Vagina (tissue), 2 donors: ENCODE results near the gene IL10RA. TPM values are rescaled to one million over a fixed set of nuclear protein-coding genes. Genes with fewer than 3 reads are reported as not detected.

Source experiments
- DNase-seq, 2 donors: peaks; one replicate each; pipeline ENCODE4 v3.0.0-alpha.2; 2017; ENCODE audit errors: extremely low spot score in 2 of 2
- H3K27ac ChIP-seq: fragments of 200-600 bp; sonication (generic); one replicate; pipeline ENCODE4 v1.5.1; 2019
- H3K27me3 ChIP-seq: fragments of 200-600 bp; sonication (generic); one replicate; pipeline ENCODE4 v1.5.1; 2019
- H3K36me3 ChIP-seq, 2 donors: fragments of 200-600 bp; sonication (generic); one replicate each; pipeline ENCODE4 v1.5.1; 2017 to 2019
- H3K4me1 ChIP-seq: fragments of 200-600 bp; sonication (generic); one replicate; pipeline ENCODE4 v1.5.1; 2019
- H3K4me3 ChIP-seq, 2 donors: fragments of 200-600 bp; sonication (generic); 1 replicate in 1 of 2; 2 replicates in 1 of 2; pipeline ENCODE4 v1.5.1; 2016 to 2019
- H3K9me3 ChIP-seq: fragments of 200-600 bp; sonication (generic); one replicate; pipeline ENCODE4 v1.5.1; 2019
- POLR2A ChIP-seq, 2 donors: fragments of 450-650 bp; IDR thresholded peaks; one replicate each; pipeline ENCODE4 v1.6.1; 2017; ENCODE audit warnings: antibody characterized with exemption in 2 of 2, mild to moderate bottlenecking in 2 of 2, moderate library complexity in 2 of 2
- POLR2AphosphoS5 ChIP-seq, 2 donors: sonication (generic); formaldehyde crosslinking; IDR thresholded peaks; one replicate each; pipeline ENCODE4 v1.9.0; 2017; ENCODE audit warnings: antibody characterized with exemption in 2 of 2, mild to moderate bottlenecking in 2 of 2, low read depth in 1 of 2; ENCODE audit not compliant: insufficient read depth in 1 of 2
- intact Hi-C: fragments of 100-400 bp; cut with DNase I; formaldehyde crosslinking; loops from one replicate; pipeline ENCODE4 v1.15.1; 2023
- total RNA-seq: library from RNA; depleted of rRNA; stranded (reverse); fragments of >200 nt; gene quantifications from one replicate; pipeline ENCODE4 v1.2.3, GENCODE V29; 2016
- TF ChIP-seq, protein P1 (sequence below), 3 experiments: fragments of 450-650 bp in 2 of 3; fragments of 200-600 bp in 1 of 3; sonication (generic) in 1 of 3; IDR thresholded peaks; one replicate each; pipeline ENCODE4 v1.5.1; 2017 to 2019; ENCODE audit warnings: antibody characterized with exemption in 3 of 3, mild to moderate bottlenecking in 2 of 3, moderate library complexity in 2 of 3

The IL10RA gene
- total RNA-seq, 1 donor from 2014 or later, result 29.0 TPM

DNA sequence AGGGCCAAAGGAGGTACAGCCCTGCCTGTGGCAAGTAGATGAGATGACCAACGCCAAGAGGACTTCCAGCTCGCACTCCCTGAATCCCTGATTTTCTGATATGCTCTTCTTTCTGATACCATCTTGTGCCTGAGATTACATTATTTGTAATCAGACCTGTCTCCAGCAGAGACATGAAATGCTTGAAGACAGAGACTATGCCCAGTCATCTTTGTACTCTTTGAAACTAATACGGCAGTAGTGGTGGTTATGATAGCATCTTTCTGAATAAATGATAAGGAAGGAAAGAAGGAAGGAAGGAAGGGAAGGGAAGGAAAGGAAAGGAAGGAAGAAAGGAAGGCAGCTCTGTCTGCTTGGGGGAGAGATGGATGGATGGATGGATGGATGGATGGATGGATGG lies 27.8 kb downstream of the IL10RA start:
- no peaks in the 10 kb centered on the region for H3K4me1 ChIP-seq
- no peaks in the 10 kb centered on the region for H3K9me3 ChIP-seq
- intact Hi-C loops, result no loop called here

DNA sequence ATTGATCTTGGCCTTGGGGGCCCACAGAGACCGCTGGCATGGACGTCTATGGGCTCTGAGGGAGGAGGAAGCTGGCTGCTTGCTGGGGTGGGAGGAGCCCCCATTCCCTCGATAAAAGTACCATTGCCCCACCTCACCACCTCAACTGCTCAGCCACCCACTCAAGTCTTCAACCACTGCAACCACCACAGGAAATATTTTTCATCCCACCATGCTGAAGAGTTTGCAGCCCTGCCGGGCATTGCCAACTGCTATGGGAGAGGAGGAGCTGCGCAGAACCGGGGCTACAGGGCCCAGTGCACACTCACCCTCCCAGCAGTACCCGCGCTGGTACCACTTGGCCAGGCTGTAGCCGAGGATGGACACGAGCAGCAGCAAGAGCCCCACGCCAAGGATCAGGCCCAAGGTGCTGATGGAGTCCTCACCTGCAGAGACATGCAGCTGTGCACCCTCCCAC lies 29.2 kb downstream of the IL10RA start:
- no peak for DNase-seq
- intact Hi-C loops, result no loop called here
- no peaks in the 10 kb centered on the region for H3K9me3 ChIP-seq

More for the DNA sequence above, 27.8 kb downstream of the IL10RA start:
- no peaks in the 10 kb centered on the region for H3K36me3 ChIP-seq
- TF ChIP-seq POLR2A (IDR thresholded peaks at IDR 0.05), result no peak
- TF ChIP-seq, protein P1, sequence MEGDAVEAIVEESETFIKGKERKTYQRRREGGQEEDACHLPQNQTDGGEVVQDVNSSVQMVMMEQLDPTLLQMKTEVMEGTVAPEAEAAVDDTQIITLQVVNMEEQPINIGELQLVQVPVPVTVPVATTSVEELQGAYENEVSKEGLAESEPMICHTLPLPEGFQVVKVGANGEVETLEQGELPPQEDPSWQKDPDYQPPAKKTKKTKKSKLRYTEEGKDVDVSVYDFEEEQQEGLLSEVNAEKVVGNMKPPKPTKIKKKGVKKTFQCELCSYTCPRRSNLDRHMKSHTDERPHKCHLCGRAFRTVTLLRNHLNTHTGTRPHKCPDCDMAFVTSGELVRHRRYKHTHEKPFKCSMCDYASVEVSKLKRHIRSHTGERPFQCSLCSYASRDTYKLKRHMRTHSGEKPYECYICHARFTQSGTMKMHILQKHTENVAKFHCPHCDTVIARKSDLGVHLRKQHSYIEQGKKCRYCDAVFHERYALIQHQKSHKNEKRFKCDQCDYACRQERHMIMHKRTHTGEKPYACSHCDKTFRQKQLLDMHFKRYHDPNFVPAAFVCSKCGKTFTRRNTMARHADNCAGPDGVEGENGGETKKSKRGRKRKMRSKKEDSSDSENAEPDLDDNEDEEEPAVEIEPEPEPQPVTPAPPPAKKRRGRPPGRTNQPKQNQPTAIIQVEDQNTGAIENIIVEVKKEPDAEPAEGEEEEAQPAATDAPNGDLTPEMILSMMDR (IDR thresholded peaks at IDR 0.05), result no peak
- TF ChIP-seq POLR2AphosphoS5 (IDR thresholded peaks at IDR 0.05; ENCODE audit: insufficient read depth in 1 of 2, low read depth in 1 of 2), result no peak
- H3K4me3 ChIP-seq, result no peak overlapping the region
- H3K27me3 ChIP-seq, result no peaks in the 10 kb centered on the region
- DNase-seq, result no peak
- H3K27ac ChIP-seq, result no peak overlapping the region

GRCh38 chr11:118016104-118016503 lies 29.9 kb downstream of the IL10RA start:
- H3K4me1 ChIP-seq, result no peaks in the 10 kb centered on the region
- TF ChIP-seq POLR2A (IDR thresholded peaks at IDR 0.05) (no peak), POLR2AphosphoS5 (IDR thresholded peaks at IDR 0.05; ENCODE audit: insufficient read depth in 1 of 2, low read depth in 1 of 2) (no peak)
- TF ChIP-seq, protein P1 (IDR thresholded peaks at IDR 0.05), result no peak
- H3K4me3 ChIP-seq, result no peak overlapping the region
- no peaks in the 10 kb centered on the region for H3K36me3 ChIP-seq
- no peaks in the 10 kb centered on the region for H3K27me3 ChIP-seq
- DNase-seq, result no peak
- no peak overlapping the region for H3K27ac ChIP-seq
- intact Hi-C loops, result no loop called here
- no peaks in the 10 kb centered on the region for H3K9me3 ChIP-seq

More for the DNA sequence above, 29.2 kb downstream of the IL10RA start:
- Histone ChIP-seq H3K36me3 (no peaks in the 10 kb centered on the region), H3K27me3 (no peaks in the 10 kb centered on the region), H3K4me3 (no peak overlapping the region), H3K4me1 (no peaks in the 10 kb centered on the region), H3K27ac (no peak overlapping the region)
- TF ChIP-seq POLR2AphosphoS5 (IDR thresholded peaks at IDR 0.05; ENCODE audit: insufficient read depth in 1 of 2, low read depth in 1 of 2) (no peak), POLR2A (IDR thresholded peaks at IDR 0.05) (no peak)
- TF ChIP-seq, protein P1 (IDR thresholded peaks at IDR 0.05), result no peak

DNA sequence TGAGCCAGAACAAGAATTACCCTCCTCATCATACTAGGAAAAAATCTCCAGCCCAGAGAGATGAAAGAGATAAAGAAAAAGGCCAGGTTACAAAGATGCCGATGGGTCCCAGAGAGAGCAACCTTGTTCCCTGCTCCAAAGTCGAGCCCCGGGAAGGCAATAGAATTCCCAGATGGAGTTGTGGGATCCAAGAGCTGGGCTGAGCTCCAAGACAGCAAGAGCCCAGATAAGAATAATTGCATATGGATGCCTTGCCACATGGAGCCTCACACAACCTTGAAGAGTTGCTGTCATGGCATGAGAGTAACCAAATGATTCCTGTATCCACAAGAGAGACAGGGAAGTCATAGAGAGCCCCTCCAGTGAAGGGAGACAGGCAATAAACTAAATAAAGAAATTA lies 30.9 kb downstream of the IL10RA start:
- no peak overlapping the region for H3K4me3 ChIP-seq
- H3K36me3 ChIP-seq, result no peaks in the 10 kb centered on the region
- DNase-seq, result no peak
- TF ChIP-seq, protein P1 (IDR thresholded peaks at IDR 0.05), result no peak
- TF ChIP-seq POLR2A (IDR thresholded peaks at IDR 0.05) (no peak), POLR2AphosphoS5 (IDR thresholded peaks at IDR 0.05; ENCODE audit: insufficient read depth in 1 of 2, low read depth in 1 of 2) (no peak)
- intact Hi-C loops, result no loop called here
- H3K4me1 ChIP-seq, result no peaks in the 10 kb centered on the region
- no peak overlapping the region for H3K27ac ChIP-seq
- no peaks in the 10 kb centered on the region for H3K9me3 ChIP-seq
- H3K27me3 ChIP-seq, result no peaks in the 10 kb centered on the region

- H3K27me3 ChIP-seq, result no peaks in the 10 kb centered on the region
- no peak for DNase-seq
- intact Hi-C loops, result no loop called here
- H3K4me1 ChIP-seq, result no peaks in the 10 kb centered on the region
- no peaks in the 10 kb centered on the region for H3K9me3 ChIP-seq
- no peak overlapping the region for H3K4me3 ChIP-seq
- no peaks in the 10 kb centered on the region for H3K36me3 ChIP-seq
- H3K27ac ChIP-seq, result no peak overlapping the region
- TF ChIP-seq POLR2A (IDR thresholded peaks at IDR 0.05), result no peak
- no peak for TF ChIP-seq POLR2AphosphoS5 (IDR thresholded peaks at IDR 0.05; ENCODE audit: insufficient read depth in 1 of 2, low read depth in 1 of 2)
- TF ChIP-seq, protein P1 (IDR thresholded peaks at IDR 0.05), result no peak
Measured at GRCh38 chr11:118017631-118018315, 31.6 kb downstream of the IL10RA start.
